ENCODE data around the gene TTLL5.

DNA sequence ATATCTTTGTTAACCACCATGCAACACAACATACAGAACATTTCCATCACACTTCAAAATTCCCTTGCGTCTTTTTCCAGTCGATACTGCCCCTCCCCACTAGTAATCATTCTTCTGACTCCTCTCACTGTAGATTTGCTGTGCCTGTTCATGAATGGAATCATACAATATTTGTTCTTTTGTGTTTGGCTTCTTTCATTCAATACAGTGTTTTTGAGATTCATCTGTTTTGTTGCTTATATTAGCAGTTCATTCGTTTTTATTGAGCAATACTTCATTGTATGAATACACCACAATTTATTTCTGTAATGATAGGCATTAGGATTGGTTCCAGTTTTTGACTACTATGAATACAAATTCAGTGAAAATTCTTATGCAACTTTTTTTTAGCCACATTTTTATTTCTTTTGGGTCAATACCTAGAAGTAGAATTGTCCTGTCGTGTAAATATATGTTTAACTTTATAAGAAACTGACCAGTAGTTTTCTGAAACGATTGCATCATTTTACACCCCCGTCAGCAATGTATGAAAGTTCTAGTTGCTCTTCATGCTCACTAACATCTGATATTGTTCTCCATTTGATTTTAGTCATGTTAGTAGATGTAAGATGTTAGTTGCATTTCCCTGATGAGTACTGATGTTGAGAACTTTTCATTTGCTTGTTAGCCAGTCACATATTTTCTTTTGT, 193.2 kb downstream of the TTLL5 start:
- no peak for TF ChIP-seq FOXK2 (conservative IDR thresholded peaks at IDR 0.05 in 1 of 2, IDR thresholded peaks at IDR 0.05 in 1 of 2; ENCODE audit: low read depth in 2 of 2)
- TF ChIP-seq HCFC1 (IDR thresholded peaks at IDR 0.05; ENCODE audit: low read depth, low read length): no peak
- TF ChIP-seq, protein P1, sequence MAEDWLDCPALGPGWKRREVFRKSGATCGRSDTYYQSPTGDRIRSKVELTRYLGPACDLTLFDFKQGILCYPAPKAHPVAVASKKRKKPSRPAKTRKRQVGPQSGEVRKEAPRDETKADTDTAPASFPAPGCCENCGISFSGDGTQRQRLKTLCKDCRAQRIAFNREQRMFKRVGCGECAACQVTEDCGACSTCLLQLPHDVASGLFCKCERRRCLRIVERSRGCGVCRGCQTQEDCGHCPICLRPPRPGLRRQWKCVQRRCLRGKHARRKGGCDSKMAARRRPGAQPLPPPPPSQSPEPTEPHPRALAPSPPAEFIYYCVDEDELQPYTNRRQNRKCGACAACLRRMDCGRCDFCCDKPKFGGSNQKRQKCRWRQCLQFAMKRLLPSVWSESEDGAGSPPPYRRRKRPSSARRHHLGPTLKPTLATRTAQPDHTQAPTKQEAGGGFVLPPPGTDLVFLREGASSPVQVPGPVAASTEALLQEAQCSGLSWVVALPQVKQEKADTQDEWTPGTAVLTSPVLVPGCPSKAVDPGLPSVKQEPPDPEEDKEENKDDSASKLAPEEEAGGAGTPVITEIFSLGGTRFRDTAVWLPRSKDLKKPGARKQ (CRISPR knock-in tag; IDR thresholded peaks at IDR 0.05): no peak
- TF ChIP-seq, protein P2, sequence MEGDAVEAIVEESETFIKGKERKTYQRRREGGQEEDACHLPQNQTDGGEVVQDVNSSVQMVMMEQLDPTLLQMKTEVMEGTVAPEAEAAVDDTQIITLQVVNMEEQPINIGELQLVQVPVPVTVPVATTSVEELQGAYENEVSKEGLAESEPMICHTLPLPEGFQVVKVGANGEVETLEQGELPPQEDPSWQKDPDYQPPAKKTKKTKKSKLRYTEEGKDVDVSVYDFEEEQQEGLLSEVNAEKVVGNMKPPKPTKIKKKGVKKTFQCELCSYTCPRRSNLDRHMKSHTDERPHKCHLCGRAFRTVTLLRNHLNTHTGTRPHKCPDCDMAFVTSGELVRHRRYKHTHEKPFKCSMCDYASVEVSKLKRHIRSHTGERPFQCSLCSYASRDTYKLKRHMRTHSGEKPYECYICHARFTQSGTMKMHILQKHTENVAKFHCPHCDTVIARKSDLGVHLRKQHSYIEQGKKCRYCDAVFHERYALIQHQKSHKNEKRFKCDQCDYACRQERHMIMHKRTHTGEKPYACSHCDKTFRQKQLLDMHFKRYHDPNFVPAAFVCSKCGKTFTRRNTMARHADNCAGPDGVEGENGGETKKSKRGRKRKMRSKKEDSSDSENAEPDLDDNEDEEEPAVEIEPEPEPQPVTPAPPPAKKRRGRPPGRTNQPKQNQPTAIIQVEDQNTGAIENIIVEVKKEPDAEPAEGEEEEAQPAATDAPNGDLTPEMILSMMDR (IDR thresholded peaks at IDR 0.05 in 2 of 3, conservative IDR thresholded peaks at IDR 0.05 in 1 of 3; ENCODE audit: insufficient read depth in 2 of 3, low read depth in 1 of 3, low read length in 3 of 3): no peak
